Left lobe of liver (tissue), 2 donors: Measurements from ENCODE around the gene CTSZ. TPM values are rescaled to one million over a fixed set of nuclear protein-coding genes. Genes with fewer than 3 reads are reported as not detected.
"Not testable (repeated sequence)": the region's sequence is repeated elsewhere in the genome, so short reads cannot be mapped to it uniquely, and the experiment has no call there.

Experiments
- ATAC-seq: fragments of 200-7000 bp; cut with Tn5 transposase; one replicate; pipeline ENCODE4 v1.9.1; 2020; ENCODE audit warnings: mild to moderate bottlenecking, moderate library complexity
- DNase-seq: peaks from one replicate; pipeline ENCODE4 v3.0.0-alpha.2; 2020; ENCODE audit warnings: low spot score
- total RNA-seq: library from RNA; stranded (reverse); gene quantifications from one replicate; pipeline ENCODE4 v1.2.1, GENCODE V29; 2021
- donor health status: DM: no; HTN: no; CAD: no; lungs with moderate emphysema.
- donor health status: DM: no; HTN: yes; CAD: no.

The CTSZ gene
- total RNA-seq, 1 donor from 2014 or later, result 248 TPM

- DNase-seq (no peak), ATAC-seq (no peak)
These were observed 56.5 kb downstream of the CTSZ start for GRCh38 chr20:58950603-58951002.

GRCh38 chr20:58947797-58948388, 59.2 kb downstream of the CTSZ start:
- DNase-seq, ATAC-seq: not testable (repeated sequence)

GRCh38 chr20:58945965-58946631, 61.0 kb downstream of the CTSZ start:
- no peak for DNase-seq
- ATAC-seq, result no peak

Other genes starting within 250 kb of the CTSZ start
- 0.35 TPM for gene GNAS-AS1, start 156.4 kb downstream of the CTSZ start, total RNA-seq
- gene GNAS, start 154.5 kb downstream of the CTSZ start, total RNA-seq, result 305 TPM
- gene NELFCD, start 26.0 kb downstream of the CTSZ start, total RNA-seq, result 34.8 TPM
- gene TUBB1, start 12.2 kb upstream of the CTSZ start, total RNA-seq, result 0.25 TPM
- gene ATP5F1E, start 25.1 kb upstream of the CTSZ start, total RNA-seq, result 33.3 TPM
- gene PRELID3B, start 35.5 kb upstream of the CTSZ start, total RNA-seq, result 16.4 TPM
- gene ZNF831, start 156.6 kb upstream of the CTSZ start, total RNA-seq, result 0.05 TPM